Stimulated activated CD8-positive, alpha-beta memory T cell treated with anti-CD3 and anti-CD28 coated beads, Interleukin-2, amount 100 ng/mL, for 1 hour (primary cell): Measurements from ENCODE around the gene SGCA.

ENCODE experiments used
- DNase-seq, 2 donors: peaks; one replicate each; pipeline ENCODE4 v3.0.0-alpha.2; 2020; ENCODE audit warnings: low read depth in 2 of 2

The SGCA gene

DNA sequence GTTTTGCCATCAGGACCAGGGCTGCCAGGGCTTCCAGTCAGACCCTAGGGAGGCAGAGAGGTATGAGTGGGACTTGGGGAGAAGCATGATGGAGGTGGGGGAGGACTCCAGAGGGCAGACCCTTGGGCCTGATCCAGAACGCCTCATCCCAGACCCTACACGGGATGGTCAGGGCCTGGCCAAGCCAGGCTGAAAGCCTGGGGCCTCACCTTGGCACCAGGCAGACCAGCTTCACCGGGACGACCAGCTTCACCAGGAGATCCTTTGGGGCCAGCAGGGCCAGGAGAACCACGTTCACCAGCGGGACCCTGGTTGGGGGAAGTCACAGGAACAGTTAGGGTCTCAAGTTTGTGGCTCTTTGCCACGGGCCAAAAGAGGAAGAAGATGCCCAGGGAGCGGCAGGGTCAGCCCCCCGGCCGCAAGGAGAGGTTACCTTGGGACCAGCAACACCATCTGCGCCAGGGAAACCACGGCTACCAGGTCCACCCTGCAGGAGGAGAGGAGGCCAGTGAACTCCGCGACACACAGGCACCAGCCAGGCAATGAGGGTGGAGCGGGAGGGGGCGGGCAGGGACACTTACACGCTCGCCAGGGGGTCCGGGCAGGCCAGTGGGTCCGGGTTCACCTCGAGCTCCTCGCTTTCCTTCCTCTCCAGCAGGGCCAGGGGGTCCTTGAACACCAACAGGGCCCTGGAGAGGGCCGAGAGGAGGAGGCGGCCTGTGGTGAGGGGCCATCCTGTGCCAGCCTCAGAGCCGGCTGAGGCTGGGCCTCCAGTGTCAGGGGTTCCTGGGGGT is 28.5 kb downstream of the SGCA start:
- DNase-seq = no peak

DNA sequence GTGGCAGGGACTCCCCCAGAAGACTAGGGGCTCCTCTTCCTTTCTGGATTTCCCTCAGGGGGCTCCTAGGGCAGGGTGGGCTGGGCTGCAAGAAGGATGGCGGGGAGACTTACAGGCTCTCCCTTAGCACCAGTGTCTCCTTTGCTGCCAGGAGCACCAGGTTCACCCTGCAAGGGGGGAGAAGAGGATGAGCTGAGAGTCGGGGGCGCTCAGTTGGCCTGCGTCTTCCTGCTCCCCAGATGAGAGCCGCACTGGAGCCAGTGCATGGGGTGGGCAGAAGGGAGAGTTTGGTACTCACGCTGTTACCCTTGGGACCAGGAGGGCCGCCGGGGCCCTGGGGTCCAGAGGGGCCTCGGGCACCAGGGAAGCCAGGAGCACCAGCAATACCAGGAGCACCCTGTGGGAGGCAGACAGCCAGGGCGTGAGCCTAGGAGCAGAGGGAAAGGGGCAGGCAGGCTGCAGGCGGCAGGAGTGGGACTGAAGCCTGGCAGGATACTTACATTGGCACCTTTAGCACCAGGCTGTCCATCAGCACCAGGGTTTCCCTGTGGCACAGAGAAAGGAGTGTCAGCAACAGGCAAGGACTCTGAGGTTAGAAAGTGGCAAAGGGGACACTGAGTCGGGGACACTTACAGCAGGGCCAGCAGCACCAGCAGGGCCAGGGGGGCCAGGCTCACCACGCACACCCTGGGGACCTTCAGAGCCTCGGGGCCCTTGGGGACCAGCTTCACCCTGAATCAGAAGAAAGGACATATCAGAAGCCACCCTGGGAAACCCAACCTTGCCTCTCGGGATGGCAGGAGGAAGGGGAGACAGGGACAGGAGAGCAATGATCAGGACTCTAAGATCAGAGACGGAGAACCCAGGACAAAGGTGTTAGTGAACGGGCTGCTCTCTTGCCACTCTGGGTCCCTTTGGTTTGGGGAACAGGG is 29.4 kb downstream of the SGCA start:
- no peak for DNase-seq

DNA sequence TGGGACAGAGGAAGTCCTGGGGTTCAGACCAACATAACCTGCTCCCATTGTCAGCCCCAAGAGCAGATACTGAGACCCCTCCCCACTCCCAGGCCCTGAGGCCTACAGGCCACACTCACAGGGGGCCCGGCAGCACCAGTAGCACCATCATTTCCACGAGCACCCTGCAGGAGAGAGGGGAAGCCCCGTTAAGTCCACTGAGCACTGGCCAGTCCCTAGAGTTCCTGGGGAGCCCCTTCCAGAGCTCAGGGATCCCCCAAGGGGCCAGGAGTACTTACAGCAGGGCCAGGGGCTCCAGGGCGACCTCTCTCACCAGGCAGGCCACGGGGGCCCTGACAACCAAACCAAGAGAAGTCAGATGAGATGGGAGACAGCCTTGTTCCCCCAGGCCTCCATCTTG is 30.2 kb downstream of the SGCA start:
- DNase-seq = no peak

DNA sequence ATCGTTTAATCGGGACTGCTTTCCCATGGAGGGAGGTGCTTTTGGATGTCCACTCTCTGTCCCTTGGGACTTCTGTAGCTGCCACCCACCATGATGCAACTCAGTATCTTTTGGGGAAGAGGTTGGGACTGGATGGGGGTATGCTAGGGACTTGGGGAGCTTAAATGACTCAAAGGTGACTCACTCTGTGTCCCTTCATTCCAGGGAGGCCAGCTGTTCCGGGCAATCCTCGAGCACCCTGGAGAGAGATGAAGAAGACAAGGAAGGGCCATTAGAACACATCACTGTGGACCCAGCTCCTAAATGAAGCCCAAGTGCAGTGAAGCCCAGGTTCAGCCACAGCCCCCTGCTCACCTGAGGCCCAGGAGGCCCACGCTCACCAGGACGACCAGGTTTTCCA is 31.0 kb downstream of the SGCA start:
- DNase-seq = no peak

DNA sequence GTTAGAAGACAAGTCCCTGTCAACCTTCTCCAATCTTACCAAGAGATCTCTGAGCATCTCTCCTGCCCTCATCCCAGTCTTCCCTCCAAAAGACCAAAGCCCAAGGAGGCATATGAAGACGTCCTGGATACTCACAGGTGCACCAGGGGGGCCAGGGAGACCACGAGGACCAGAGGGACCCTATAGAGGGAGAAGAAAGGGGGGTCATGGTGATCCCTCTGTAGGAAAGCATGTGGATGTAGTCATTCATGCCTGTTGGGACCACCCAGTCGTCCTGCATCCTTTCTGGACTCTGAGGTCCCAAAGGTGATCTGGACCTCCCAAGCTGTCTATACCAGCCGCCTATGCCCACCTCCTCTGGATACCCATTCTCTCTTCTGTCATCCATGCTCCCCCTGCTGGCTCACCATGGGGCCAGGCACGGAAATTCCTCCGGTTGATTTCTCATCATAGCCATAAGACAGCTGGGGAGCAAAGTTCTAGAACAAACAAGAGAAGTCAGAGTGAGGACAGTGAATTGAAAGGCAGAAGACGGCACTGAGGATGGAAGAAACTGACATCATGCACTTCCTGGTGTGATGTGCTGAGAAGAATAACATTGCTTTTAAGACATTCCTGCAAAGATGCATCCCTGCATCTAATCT is 32.3 kb downstream of the SGCA start:
- DNase-seq = peak in 1 of 2 donors; percentile 24

DNA sequence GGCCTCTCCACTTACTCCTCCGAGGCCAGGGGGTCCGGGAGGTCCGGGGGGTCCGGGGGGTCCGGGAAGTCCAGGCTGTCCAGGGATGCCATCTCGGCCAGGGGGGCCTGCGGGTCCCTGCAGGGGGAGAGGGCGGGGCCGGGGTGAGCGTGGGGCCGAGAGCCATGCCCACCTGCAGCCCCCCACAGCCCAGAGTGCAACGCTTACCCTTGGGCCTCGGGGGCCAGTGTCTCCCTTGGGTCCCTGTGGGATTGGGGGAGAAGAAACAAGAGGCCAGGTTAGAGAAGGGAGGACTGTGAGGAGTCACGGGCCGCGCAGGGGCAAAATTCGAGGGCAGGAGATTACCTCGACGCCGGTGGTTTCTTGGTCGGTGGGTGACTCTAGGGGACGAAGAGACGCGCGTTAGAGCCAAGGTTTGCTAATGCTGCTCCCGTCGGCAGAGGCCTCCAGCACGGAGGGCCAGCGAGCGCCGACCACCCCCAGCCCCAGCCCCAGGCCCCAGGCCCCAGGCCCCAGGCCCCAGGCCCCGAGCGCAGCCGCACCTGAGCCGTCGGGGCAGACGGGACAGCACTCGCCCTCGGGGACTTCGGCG is 33.5 kb downstream of the SGCA start:
- no peak for DNase-seq

DNA sequence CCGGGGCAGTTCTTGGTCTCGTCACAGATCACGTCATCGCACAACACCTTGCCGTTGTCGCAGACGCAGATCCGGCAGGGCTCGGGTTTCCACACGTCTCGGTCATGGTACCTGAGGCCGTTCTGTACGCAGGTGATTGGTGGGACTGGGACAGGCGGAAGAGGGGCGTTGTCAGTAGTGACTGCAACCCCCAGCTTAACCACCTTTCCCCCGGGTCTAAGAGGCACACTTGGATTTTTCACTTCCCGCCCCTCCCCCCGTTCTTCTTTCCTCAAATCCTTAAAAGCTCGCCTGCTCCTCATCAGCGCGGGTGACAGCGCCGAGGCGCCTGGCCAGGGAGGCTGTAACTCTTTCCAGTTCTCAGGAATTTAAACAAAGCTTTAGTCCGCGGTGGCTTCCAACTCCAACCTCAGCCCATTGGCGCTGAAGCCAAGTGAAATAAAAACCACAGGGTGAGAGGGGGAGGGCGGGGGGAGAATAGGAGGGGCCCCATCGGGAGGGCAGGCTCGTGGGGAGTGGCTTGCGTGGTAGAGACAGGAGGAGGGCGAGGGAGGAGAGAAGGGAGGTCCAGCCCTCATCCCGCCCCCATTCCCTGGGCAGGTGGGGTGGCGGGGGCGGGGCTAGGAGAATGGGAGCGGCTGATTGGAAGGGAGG is 34.1 kb downstream of the SGCA start:
- peak; percentile 29 to 39 for DNase-seq

DNA sequence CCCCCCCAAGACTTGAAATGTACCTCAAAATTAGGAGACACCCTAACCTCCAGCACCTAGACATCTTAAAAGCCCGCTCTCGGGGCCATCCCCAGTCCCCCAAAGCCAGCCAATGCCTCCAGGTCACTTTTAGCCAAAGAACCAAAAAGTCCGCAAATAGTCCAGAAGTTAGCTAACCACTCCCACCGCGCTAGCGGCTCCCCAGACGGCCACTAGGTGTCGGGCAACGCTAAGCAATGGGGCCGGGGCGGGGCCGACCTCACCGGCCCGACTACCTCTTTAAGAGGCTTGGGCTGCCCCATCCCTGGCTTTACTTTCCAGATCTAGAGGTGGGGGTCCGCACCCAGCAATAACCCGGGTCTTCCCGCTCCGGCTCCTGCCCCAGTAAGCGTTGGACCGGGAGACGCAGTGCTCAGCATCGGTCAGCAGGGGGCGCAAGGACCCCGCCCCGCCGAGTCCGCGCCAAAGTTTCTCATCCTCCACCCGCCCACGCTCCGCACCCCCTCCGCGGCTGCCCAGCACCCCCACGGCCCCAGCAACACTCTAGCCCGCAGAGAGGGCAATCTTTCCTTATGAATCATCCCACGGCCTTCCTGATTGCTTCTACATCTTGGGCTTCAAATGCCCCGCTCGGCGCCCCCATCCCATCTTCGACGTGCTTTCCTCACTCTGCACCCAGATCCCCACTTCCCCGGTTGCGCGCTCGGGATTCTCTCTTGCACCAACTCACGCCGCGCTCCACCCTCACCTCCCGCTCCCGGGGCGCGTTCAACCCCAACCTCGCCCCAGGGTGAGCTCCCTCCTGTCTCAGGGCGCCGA is 34.9 kb downstream of the SGCA start:
- DNase-seq = peak; percentile 44 to 68

DNA sequence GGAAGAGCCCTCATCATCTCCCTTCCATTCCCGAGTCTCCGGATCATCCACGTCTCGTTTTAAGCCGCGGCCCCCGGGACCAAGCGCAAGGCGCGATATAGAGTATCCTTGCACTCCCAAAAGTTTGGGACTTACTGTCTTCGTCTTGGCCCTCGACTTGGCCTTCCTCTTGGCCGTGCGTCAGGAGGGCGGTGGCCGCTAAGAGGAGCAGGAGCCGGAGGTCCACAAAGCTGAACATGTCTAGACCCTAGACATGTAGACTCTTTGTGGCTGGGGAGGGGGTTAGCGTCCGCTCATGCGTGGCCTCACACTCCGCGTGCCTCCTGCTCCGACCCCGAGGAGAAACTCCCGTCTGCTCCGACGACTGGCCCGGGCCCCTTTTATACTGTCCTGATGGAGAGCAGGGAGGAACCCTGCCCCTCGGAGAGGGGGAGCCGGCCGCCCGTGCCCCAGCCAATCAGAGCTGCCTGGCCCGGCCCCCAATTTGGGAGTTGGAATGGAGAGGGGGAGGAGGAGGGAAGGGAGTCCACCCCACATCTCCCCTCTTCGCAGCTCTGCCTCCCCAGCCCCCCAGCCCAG is 35.6 kb downstream of the SGCA start, which contains the start of gene COL1A1:
Gene COL1A1, minus strand, starts transcription at position 356 of the 579 bp plus-strand sequence. Its CDS starts 118 bp downstream, at position 238.
- no peak for DNase-seq

DNA sequence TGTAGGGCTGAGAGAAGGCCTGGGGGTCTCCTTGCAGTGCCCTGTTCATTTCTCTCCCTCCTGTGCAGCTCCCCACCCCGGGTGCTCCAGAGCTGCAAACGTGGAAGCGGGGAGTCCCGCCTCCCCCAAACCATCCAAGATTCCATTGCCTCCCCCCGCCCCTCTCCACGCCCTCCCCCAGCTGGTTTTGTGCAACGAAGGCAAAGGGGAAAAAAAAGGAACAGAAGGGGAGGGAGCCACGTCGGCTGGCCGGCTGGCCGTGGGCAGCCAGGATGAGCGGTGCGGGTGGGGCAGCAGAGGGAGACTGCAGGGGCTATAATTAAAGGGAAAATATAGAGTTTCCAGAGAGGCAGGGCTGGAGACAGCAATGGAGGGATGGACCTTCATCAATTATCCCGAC is 37.3 kb downstream of the SGCA start:
- no peak for DNase-seq

DNA sequence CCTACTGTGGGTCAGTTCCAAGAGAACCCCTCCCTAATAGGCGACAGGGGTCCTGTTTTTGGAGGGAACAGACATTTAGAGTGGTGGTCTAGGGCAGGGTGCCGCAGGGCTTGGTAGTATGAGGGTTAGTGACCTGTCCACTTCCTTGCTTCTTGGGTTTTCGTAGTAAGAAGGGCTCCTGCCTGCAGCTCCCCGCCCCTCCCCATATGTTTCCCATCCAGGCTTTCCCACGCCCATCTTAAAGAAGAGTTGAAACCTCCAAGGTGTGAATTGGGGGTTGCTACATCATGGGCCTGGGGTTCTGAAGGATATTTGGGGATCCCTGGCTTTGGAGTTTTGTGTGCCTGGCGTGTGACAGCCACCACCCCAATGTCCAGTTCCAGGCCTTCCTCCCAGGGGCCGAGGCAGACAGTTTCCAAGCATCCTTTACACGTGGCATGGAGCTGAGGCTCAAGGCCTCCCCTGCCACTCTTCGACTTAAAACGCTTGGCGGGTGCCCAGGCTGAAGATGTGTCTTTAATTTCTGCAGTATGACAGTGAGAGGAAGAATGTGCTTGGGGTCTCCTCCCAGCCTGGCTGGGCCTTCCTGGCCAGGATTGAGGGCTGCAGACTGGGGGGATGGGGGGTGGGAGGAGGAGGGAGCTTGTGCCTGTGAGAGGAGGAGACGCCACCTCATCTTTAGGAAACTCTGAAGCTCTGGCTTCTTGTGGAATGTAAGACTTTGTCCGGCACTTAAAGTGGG is 38.0 kb downstream of the SGCA start:
- no peak for DNase-seq

DNA sequence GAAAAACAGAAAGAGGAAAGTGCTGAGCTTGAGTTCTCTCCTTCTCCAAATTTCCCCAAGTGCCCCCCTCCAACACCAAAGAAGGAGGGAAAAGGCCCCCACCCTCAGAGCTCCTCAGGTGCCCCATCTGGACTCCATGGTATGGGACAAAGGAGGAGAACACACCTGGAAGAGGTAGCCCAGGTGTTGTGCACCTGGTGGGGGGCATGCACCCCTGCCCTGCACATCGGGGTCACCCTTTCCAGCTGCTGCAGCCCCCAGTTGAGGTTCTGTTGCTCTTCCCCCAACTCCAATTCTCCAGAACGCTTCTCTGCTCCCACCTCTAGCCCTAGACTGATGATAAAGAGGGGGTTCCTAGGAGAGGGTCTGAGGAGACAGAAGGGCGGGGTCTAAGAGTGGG is 38.6 kb downstream of the SGCA start:
- DNase-seq = no peak

DNA sequence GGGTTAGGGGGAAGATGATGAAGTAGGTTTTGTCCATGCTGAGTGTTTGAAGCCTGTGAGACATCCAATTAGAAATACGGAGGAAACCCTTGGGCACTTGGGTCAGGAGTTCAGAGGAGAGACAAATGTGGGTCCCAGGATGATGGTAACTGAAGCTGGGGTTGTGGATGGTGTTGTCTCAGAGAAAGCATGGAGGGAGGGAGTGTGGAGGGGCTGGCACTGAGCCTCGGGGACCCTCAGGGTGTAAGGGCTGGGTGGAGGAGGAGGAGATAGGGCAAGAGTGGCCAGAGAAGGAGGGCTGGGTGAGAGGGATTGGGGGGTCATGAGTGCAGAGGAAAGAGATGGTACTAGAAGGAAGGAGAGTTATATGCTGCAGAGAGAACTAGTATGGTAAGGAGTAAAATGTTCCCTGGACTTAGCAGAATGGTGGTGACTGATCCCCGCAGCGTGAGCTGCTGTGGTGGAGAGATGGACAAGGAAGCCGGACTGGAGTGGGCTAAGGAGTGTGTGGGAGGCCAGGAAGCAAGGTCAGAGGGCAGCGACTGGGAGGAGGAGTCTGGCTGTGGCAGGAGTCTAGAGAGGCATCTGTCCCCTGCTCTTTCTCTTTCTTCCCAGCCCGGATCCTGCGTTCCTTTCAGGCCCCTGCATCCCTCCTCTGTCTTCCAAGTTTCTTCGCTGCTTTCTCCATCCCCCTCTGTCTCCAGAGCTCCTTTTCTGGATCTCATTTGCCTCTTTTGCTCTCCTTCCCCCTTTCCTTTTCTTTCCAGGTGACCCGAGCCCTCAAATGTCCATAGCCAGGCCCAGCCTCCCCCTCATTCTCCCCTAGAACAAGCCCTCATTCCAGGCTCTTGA is 39.5 kb downstream of the SGCA start:
- no peak for DNase-seq

DNA sequence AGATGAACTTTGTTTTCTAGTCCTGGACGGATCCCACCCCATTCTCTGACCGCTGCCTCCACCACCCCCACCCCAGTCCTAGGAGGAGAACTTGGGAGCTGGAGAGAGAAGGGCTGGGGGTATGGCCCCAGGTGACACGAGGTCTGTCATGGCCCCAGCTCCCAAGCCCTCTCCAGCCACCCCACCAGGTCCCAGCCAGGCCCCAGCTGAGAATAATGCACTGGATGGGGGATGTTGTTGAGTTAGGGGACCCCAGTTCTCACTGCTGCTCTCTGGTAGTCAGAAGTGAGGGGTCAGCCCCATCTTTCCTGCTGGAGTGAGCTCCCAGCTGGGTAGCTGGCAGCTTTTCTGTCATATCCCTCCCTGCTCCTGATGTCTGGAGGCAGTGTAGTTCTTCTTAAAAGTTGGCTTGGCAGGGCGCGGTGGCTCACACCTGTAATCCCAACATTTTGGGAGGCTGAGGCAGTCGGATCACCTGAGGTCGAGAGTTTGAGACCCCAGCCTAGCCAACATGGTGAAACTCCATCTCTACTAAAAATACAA is 40.2 kb downstream of the SGCA start:
- no peak for DNase-seq

DNA sequence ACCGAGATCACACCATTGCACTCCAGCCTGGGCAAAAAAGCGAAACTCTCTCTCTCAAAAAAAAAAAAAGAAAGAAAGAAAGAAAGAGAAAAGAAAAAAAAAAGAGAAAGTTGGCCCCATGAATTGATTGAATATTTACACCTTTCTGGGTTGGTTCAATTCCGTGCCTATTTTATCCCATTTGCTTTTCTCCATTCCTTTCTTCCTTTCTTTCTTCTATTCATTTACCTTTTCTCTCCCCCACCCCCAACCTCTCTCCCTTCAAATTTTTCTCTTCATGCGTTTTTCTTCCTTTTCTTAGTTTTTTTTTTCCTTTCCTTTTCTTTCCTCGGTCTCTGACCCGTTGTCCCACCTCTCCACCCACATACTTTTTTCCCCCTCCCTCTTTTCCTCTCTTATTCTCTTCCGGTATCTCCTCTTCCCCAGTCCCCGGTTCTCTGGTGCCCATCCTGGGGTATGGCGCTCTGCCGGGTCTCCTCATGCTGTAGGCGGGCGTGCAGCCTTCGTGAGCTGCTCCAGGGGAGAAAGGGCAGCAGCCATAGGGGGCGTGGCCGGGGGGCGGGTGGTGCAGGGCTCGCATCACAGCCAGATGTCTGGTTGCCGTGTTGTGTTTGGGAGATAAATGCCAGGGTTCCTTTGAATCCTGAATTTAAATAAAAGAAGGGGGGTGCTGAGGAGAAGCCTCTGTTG is 40.9 kb downstream of the SGCA start:
- DNase-seq = no peak

DNA sequence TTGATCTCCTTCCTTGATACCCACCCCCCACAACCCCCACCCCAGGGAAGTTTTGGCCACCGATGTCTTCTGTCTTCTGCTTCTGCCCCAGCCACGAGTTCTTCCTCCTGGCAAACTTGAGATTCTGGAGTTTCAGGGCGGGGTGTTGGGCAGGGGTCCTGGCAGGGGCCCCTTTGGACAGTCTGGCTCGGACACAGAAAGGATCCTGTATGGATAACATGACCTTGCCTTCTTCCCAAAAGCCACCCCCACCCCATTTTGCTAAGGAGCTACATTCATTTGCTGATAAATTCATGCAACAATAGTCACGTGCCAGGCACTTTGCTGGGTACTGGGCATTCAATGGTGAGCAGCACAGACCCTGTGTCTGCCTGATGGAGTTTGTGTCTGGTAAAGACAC is 41.5 kb downstream of the SGCA start:
- DNase-seq = no peak

DNA sequence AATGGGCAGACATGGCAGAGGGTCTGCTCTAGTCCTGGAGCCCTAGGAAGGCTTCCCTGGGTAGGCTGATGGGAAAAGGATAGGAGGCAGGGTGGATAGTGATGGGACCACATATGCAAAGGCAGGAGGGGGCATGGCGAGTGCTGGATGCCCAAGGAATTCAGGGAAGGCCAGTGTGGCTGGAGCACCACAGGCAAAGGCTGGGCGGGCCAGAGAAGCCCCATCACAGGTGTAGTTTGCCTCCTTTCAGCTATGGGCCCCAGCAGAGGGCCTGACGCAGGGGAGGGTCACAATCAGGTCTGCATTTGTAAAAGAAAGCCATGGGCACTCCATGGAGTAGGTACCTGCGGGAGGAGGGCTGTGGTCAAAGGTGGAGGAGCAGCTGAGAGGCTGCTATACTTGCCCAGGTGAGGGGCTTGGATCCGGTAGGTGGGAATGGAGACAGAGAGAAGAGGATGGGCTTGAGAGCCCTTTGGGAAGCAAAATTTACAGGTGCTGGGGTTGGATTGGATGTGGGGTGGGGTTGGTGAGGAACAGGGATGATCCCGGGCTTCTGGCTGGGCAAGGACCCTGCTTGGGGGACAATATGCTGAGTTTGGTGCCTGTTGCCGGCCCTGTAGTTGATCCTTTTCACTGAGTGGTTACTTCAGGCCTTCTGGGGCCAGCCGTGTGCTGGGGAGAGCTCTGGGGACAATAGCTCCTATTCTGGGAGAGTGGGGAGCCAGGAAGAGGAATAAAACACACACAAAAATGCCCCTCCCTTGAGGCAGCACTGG is 42.2 kb downstream of the SGCA start:
- no peak for DNase-seq
